ENCODE measurements around the gene XYLT2. TPM values are rescaled to one million over a fixed set of nuclear protein-coding genes. Genes with fewer than 3 reads are reported as not detected.
"Not testable (repeated sequence)": the region's sequence is repeated elsewhere in the genome, so short reads cannot be mapped to it uniquely, and the experiment has no call there.

Gene XYLT2
- total RNA-seq, 1 experiment from 2014 or later, result 28.5 TPM

DNA sequence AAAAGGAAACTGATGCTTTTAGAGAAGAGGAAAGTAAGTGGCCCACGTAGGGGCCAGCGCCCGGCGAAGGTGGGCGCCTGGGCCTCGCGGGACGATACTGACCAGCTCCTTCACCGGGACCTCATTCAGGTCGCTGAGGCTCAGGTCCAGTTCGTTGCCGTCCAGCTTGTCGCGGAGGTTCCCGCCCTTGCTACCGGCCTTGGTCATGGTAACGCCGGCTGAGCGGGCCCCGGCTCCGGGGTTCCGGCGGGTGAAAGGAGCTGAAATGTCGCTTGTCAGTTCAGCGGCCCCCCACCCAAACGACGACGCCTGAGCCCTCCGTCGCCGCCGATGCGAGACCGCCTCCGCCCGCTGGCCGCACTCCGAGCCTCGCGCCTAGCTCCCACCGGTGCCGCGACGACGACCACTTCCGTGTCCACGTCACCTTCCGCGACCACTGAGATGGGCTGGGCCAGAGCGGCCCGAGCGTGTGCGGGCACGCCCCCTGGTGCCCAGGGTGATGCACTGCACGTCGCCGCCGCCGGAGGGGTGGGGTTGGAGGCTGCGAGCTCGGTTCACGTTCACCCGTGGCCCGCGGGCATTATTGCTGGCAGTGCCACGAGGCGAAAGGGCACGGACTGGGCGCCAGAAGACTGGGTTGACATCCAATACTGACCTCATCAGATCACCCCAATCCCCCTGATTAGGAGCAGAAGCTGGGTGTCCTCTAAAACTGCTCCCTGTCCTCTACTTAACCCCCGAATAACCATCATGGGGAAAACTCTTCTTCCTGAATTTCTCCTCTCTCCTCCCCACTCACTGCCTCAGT, 51.4 kb downstream of the XYLT2 start, which contains the start of gene LRRC59:
LRRC59 (minus strand) TSS at position 413 of the 808 bp plus-strand sequence; CDS start at position 207, 206 bp downstream.
- H3K9me3 ChIP-seq (ENCODE audit: control insufficient read depth, insufficient read depth, low read depth, low read length), result no peaks in the 10 kb centered on the region
- DNase-seq (ENCODE audit: low read depth, low spot score) (peak; percentile 57), ATAC-seq (peak; percentile 96)
- TF ChIP-seq, protein P1, sequence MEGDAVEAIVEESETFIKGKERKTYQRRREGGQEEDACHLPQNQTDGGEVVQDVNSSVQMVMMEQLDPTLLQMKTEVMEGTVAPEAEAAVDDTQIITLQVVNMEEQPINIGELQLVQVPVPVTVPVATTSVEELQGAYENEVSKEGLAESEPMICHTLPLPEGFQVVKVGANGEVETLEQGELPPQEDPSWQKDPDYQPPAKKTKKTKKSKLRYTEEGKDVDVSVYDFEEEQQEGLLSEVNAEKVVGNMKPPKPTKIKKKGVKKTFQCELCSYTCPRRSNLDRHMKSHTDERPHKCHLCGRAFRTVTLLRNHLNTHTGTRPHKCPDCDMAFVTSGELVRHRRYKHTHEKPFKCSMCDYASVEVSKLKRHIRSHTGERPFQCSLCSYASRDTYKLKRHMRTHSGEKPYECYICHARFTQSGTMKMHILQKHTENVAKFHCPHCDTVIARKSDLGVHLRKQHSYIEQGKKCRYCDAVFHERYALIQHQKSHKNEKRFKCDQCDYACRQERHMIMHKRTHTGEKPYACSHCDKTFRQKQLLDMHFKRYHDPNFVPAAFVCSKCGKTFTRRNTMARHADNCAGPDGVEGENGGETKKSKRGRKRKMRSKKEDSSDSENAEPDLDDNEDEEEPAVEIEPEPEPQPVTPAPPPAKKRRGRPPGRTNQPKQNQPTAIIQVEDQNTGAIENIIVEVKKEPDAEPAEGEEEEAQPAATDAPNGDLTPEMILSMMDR (IDR thresholded peaks at IDR 0.05), result peak; percentile 99
- TF ChIP-seq, protein P2, sequence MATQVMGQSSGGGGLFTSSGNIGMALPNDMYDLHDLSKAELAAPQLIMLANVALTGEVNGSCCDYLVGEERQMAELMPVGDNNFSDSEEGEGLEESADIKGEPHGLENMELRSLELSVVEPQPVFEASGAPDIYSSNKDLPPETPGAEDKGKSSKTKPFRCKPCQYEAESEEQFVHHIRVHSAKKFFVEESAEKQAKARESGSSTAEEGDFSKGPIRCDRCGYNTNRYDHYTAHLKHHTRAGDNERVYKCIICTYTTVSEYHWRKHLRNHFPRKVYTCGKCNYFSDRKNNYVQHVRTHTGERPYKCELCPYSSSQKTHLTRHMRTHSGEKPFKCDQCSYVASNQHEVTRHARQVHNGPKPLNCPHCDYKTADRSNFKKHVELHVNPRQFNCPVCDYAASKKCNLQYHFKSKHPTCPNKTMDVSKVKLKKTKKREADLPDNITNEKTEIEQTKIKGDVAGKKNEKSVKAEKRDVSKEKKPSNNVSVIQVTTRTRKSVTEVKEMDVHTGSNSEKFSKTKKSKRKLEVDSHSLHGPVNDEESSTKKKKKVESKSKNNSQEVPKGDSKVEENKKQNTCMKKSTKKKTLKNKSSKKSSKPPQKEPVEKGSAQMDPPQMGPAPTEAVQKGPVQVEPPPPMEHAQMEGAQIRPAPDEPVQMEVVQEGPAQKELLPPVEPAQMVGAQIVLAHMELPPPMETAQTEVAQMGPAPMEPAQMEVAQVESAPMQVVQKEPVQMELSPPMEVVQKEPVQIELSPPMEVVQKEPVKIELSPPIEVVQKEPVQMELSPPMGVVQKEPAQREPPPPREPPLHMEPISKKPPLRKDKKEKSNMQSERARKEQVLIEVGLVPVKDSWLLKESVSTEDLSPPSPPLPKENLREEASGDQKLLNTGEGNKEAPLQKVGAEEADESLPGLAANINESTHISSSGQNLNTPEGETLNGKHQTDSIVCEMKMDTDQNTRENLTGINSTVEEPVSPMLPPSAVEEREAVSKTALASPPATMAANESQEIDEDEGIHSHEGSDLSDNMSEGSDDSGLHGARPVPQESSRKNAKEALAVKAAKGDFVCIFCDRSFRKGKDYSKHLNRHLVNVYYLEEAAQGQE (IDR thresholded peaks at IDR 0.05; ENCODE audit: insufficient read depth in 1 of 2, low read depth in 2 of 2, low read length in 1 of 2), result peak in 1 of 2 experiments; percentile 77; a peak in 2 of 4 replicates
- TF ChIP-seq SIN3A (IDR thresholded peaks at IDR 0.05; ENCODE audit: borderline replicate concordance, insufficient read depth, low read depth, low read length), result peak; percentile 98
- peak; percentile 96 for TF ChIP-seq POLR2AphosphoS5 (IDR thresholded peaks at IDR 0.05; ENCODE audit: low read depth, low read length)
- TF ChIP-seq TCF7L2 (IDR thresholded peaks at IDR 0.05; ENCODE audit: low read depth, low read length), result no peak
- intact Hi-C loops (cut with micrococcal nuclease; ENCODE audit: unreplicated experiment) (no loop called here), in situ Hi-C loops (cut with HindIII; ENCODE audit: low pct_unique_long_range_greater_than_20kb, low sequenced_read_pairs) (no loop called here)
- POLR2A ChIA-PET, result interaction anchor here (0.6 kb wide), 1 partner anchor 107 kb away, joined by 5 read pairs; no protein-coding TSS in a partner anchor
- H3K36me3 ChIP-seq (ENCODE audit: control insufficient read depth, insufficient read depth, low read length), result peaks cover 40% of the 10 kb centered on the region
- H3K4me3 ChIP-seq (ENCODE audit: low read depth in 2 of 2, low read length in 2 of 2), result peak within 1 kb of the TSS; percentile 87 to 100
- CTCF ChIA-PET, result interaction anchor here (0.5 to 2.7 kb wide), 13 partner anchors 9 to 312 kb away, joined by 3 to 21 read pairs (median 3); partner anchors contain the start of gene RSAD1
- H3K27ac ChIP-seq (ENCODE audit: low read length), result peak within 1 kb of the TSS; percentile 95
- H3K4me1 ChIP-seq (ENCODE audit: control insufficient read depth, insufficient read depth, low read length), result peaks cover 14% of the 10 kb centered on the region; the same call in 1 of the 2 replicates
- no peaks in the 10 kb centered on the region for H3K27me3 ChIP-seq (ENCODE audit: control insufficient read depth, insufficient read depth, low read length)
- no TSS peak for BruUV-seq (replicated peaks)

DNA sequence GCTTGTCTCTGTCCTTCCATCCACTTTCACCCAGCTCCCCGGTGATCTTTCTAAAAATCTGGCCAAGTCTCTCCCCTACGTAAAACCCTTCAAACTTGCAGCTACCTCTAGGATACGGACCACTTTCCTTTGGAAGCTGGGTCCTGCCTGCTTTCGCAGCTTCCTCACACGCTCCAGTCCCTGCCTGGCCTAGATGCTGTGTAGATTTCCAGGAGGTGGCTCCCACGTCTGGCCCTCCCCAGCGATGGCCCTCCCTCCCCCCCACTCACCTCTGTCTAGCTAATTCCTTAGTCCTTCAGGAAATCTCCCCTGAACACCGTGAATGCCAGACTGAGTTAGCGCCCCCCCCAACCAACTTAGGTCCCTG, 52.0 kb downstream of the XYLT2 start:
- CTCF ChIA-PET, result interaction anchor here (0.7 to 2.7 kb wide), 6 partner anchors 17 to 129 kb away, joined by 3 to 21 read pairs (median 4); partner anchors contain the start of gene RSAD1
- Histone ChIP-seq H3K36me3 (ENCODE audit: control insufficient read depth, insufficient read depth, low read length) (peaks cover 34% of the 10 kb centered on the region), H3K9me3 (ENCODE audit: control insufficient read depth, insufficient read depth, low read depth, low read length) (no peaks in the 10 kb centered on the region), H3K4me1 (ENCODE audit: control insufficient read depth, insufficient read depth, low read length) (peaks cover 14% of the 10 kb centered on the region; the same call in 1 of the 2 replicates), H3K27ac (ENCODE audit: low read length) (peak overlapping the region; percentile 95), H3K4me3 (ENCODE audit: low read depth in 2 of 2, low read length in 2 of 2) (peak overlapping the region; percentile 87 to 100), H3K27me3 (ENCODE audit: control insufficient read depth, insufficient read depth, low read length) (no peaks in the 10 kb centered on the region)
- no TSS peak for BruUV-seq (replicated peaks)
- no peak for TF ChIP-seq POLR2AphosphoS5 (IDR thresholded peaks at IDR 0.05; ENCODE audit: low read depth, low read length)
- TF ChIP-seq, protein P1 (IDR thresholded peaks at IDR 0.05), result no peak
- TF ChIP-seq, protein P2 (IDR thresholded peaks at IDR 0.05; ENCODE audit: insufficient read depth in 1 of 2, low read depth in 2 of 2, low read length in 1 of 2), result no peak
- no peak for TF ChIP-seq SIN3A (IDR thresholded peaks at IDR 0.05; ENCODE audit: borderline replicate concordance, insufficient read depth, low read depth, low read length)
- TF ChIP-seq TCF7L2 (IDR thresholded peaks at IDR 0.05; ENCODE audit: low read depth, low read length), result no peak
- in situ Hi-C loops (cut with HindIII; ENCODE audit: low pct_unique_long_range_greater_than_20kb, low sequenced_read_pairs), result no loop called here
- peak; percentile 17 for ATAC-seq
- no peak for DNase-seq (ENCODE audit: low read depth, low spot score)
- POLR2A ChIA-PET, result no interaction called here
- intact Hi-C loops (cut with micrococcal nuclease; ENCODE audit: unreplicated experiment), result no loop called here

DNA sequence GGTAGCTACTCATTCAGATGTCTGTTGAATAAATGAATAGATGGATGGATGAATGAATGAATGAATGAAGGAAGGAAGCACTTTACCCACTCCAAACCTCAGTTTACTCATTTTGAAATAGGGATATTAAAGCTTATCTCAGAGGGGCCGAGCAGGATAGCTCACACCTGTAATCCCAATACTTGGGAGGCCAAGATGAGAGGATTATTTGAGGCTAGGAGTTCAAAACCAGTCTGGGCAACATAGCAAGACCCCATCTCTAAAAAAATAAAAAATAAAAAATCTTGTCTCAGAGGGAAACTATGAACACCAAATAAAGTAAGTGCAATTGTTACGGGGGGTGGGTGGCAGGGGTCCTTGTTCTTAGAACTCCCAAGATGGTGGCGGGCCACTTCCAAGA, 52.7 kb downstream of the XYLT2 start:
- ATAC-seq; H3K4me3 ChIP-seq (ENCODE audit: low read depth in 2 of 2, low read length in 2 of 2); in situ Hi-C loops (cut with HindIII; ENCODE audit: low pct_unique_long_range_greater_than_20kb, low sequenced_read_pairs); H3K27me3 ChIP-seq (ENCODE audit: control insufficient read depth, insufficient read depth, low read length); DNase-seq (ENCODE audit: low read depth, low spot score); H3K27ac ChIP-seq (ENCODE audit: low read length); H3K9me3 ChIP-seq (ENCODE audit: control insufficient read depth, insufficient read depth, low read depth, low read length); BruUV-seq (replicated peaks); POLR2A ChIA-PET; intact Hi-C loops (cut with micrococcal nuclease; ENCODE audit: unreplicated experiment): not testable (repeated sequence)
- CTCF ChIA-PET, result interaction anchor here (2.7 kb wide), 1 partner anchor 37 kb away, joined by 21 read pairs; no protein-coding TSS in a partner anchor
- Histone ChIP-seq H3K4me1 (ENCODE audit: control insufficient read depth, insufficient read depth, low read length) (peaks cover 14% of the 10 kb centered on the region; the same call in 1 of the 2 replicates), H3K36me3 (ENCODE audit: control insufficient read depth, insufficient read depth, low read length) (peaks cover 26% of the 10 kb centered on the region)

All from Panc1 (cell line).